Measurements from ENCODE around the gene LENG8.
"Not testable (repeated sequence)": the region's sequence is repeated elsewhere in the genome, so short reads cannot be mapped to it uniquely, and the experiment has no call there.

LENG8 gene

GRCh38 chr19:54462047-54462654 is 13.2 kb downstream of the LENG8 start:
- no peak for ATAC-seq

DNA sequence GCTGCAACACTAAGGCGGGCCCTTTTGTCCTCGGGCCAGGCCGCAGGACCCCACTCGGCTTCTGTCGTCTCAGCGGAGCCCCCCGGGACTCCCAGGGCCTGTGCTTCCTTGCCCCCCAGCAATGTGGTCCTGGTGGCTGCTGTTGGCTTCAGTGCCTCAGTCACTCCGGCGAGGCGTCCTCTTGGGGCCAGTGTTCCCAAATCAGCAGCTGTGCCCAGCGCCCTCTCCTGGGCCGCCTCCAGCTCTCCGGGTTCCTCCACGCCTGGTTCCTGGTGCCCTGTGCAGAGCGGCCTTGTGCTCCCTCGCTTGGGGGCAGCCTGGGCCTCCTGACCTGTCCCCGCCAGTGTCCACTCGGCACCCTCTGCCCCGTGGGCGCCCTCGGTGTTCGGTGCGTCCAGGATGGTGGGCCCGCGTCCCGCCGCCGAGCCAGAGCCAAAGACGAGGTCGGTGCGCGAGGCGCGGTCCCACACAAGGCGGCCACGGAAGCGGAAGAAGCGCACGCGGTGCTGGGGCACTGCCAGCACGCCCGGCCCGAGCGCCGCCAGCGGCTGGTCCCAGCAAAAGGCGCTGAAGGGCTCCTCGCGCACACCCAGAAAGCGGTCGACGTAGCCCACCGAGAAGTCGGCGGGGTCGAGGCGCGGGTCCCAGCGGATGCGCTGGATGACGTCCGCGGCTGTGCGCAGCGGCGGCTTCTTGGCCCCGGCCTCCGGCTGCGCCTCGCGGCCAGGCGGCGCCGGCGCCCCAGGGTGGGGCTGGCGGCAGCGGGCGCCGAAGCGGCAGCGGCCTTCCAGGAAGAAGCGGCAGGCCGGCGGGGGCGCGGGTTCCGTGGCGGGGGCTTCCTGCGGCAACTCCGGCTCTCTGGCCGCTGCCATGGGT is 13.9 kb downstream of the LENG8 start:
- peak; percentile 20 to 22 for ATAC-seq

GRCh38 chr19:54463531-54464043 is 14.6 kb downstream of the LENG8 start, which contains the start of gene LENG9:
LENG9 (minus strand) TSS chr19:54463778; CDS start chr19:54463526, 252 bp downstream.
- ATAC-seq: peak; percentile 66 to 67

- ATAC-seq: peak; percentile 65 to 67
Observed at GRCh38 chr19:54464044-54464629, 15.1 kb downstream of the LENG8 start.

DNA sequence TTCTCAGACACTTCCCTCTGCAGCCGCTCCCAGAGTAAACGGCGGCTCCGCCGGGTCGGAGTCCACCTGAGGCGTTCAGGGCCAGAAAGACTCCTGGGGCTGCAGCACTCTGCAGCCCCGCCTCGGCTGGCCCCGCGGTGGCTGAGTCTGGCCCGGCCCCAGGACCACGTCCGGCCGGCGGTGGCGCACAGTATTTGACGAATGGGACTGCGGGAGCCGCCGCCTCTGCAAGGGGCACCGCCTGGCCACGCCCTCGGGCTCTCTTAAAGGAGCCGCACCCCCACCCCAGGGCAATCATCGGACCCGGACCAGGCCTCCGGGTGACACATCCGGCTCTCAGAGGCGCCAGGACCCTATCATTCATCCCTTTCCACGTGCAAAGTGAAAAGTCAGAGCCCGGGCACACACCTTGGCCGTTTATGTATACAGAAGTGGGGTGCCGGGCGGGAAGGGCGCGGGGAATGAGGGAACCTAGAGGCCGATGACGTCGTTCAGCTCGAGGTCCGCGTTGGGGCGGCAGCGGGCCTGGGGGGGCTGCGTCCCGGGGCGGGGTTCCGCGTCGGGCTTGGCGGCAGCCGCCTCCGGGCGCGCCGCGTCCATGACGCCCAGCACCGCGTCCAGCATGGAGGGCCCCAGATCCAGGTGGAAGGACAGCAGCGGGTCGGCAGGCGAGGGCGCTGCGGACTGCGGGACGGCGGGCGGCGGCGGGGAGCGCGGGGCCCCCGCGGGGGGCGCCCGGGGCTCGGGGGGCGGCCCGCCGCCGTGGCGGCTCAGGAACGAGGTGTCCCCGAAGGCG is 15.8 kb downstream of the LENG8 start:
- ATAC-seq: peak; percentile 52 to 57

- no peak for ATAC-seq
Observed at GRCh38 chr19:54465426-54466109, 16.6 kb downstream of the LENG8 start.

GRCh38 chr19:54466110-54466480 is 17.1 kb downstream of the LENG8 start:
- not testable (repeated sequence) for ATAC-seq

GRCh38 chr19:54469496-54469934 is 20.5 kb downstream of the LENG8 start:
- no peak for ATAC-seq

DNA sequence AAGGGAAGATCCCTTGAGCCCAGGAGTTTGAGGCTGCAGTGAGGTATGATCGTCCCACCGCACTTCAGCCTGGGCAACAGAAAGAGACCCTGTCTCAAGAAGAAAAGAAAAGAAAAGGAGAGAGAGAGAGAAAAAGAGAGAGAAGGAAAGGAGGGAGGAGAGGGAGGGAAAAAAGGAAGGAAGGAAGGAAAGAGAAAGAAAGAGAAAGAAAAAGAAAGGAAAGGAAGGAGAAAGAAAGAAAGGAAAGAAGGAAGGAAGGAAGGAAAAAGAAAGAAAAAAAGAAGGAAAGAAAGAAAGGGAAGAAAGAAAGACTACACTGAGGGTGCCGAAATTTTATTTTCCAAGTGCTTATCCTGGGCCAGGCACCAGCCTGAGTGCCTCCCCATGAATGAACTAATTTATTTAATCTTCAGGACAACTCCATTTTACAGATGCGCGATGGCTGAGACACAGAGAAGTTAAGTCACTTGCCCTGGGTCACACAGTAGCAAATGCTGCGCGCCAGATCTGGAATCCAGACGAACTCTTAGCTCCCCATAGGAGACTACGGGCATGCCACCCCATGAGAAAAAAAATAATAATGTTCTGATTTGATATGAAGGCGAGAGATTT is 21.4 kb downstream of the LENG8 start:
- no peak for ATAC-seq

GRCh38 chr19:54470991-54471782 is 22.2 kb downstream of the LENG8 start:
- ATAC-seq: peak in 1 of 2 donors; percentile 17

GRCh38 chr19:54473071-54473891 is 24.3 kb downstream of the LENG8 start, which contains the start of gene CDC42EP5:
CDC42EP5 (minus strand) TSS chr19:54473296; CDS start chr19:54465547, 7,749 bp downstream.
- peak in 1 of 2 donors; percentile 27 for ATAC-seq

DNA sequence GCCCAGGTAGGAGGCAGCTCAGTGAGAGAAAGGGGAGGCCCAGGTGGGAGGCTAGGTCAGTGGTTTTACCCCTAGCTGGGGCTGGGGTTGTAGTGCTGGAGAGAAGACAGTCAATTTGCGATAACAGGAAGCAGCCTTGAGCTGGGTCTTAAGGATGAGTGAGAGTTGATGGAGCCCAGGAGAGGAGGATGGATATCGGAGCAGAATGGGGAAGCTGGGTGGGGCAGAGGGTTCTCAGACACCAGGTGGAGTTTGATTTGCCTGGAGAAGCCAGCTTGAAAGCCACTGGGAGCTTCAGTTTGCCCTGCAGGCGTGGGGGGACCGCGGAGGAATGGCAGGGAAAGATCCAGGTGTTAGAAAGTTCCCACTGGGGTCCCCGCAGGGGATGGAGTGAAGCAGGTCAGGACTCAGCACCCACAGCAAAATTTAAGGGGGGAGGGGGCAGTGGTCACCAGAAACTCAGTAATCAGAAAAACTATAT is 24.9 kb downstream of the LENG8 start:
- ATAC-seq: no peak

DNA sequence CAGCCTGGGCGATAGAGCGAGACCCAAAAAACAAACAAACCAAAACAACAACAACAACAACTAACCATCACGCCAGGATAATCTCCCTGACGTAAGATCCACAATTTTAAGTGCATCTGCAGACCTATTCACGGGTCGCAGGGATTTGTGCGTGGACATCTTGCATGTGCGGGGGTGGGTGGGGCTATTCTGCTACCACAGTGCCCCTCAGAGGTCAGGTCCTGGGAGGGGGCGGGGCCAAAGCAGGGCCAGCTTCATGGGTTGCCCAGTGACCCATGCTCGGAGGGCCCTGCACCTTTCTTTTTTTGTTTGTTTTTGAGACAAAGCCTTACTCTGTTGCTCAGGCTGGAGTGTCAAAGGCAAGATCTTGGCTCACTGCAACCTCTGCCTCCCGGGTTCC is 26.7 kb downstream of the LENG8 start:
- no peak for ATAC-seq

- ATAC-seq: no peak
Observed at GRCh38 chr19:54477650-54478049, 28.7 kb downstream of the LENG8 start.

DNA sequence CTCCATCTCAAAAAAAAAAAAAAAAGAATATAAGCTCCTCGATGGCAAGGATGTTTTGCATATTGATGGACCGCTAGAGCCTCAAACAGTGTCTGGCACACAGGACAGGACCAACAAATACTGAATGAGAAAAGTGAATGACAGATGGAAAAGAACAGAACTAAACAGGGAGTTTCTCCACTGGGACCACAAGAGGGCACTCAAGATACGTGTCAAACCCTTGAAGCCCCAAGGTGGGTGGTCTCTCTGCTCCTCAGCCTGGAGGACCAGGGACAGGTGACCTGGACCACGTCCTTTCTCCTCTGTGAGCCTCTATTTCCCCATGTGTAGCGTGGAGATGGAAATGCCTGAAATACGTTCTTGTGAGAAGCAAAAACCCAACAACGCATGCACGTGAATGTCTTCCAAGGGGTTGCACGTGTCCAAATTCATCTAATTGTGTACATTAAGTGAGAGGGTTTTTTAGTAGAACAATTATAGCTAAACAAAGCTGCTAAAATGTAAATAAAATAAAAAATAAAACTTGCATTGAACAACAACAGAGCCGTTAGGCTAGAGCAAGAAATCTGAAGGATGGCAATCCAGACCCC is 29.8 kb downstream of the LENG8 start:
- ATAC-seq: no peak

- ATAC-seq: no peak
Observed at GRCh38 chr19:54480051-54480450, 31.1 kb downstream of the LENG8 start.

DNA sequence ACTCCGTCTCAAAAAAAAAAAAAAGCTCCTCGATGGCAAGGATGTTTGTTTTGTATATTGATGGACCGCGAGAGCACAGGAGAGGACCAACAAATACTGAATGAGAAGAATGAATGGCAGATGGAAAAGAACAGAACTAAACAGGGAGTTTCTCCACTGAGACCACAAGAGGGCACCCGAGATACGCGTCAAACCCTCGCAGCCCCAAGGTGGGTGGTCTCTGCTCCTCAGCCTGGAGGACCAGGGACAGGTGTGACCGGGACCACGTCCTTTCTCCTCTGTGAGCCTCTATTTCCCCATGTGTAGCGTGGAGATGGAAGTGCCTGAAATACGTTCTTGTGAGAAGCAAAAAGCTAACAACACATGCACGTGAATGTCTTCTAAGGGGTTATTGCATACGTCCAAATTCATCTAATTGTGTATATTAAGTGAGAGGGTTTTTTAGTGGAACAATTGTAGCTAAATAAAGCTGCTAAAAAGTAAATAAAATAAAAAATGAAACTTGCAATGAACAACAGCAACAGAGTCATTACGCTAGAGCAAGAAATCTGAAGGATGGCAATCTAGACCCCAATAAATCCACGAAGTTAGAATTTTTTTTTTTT is 32.4 kb downstream of the LENG8 start:
- ATAC-seq: no peak

GRCh38 chr19:54482889-54483288 is 33.9 kb downstream of the LENG8 start:
- no peak for ATAC-seq

- ATAC-seq: no peak
Observed at GRCh38 chr19:54484451-54484850, 35.5 kb downstream of the LENG8 start.
